Activated naive CD8-positive, alpha-beta T cell treated with anti-CD3 and anti-CD28 coated beads, Interleukin-2, amount 50 U/mL, for 24 hours (primary cell): ENCODE data around the gene TOGARAM1.

Experiments
- ATAC-seq: fragments of 150-1000 bp; cut with Tn5 transposase; one replicate; pipeline ENCODE4 v1.10.0; 2021
- DNase-seq: peaks from one replicate; pipeline ENCODE4 v3.0.0; 2021
- H3K27ac Mint-ChIP-seq: one replicate; pipeline ENCODE4 v1.8.0; 2021; ENCODE audit warnings: mild to moderate bottlenecking, mixed read lengths
- H3K27me3 Mint-ChIP-seq: one replicate; pipeline ENCODE4 v1.8.0; 2021; ENCODE audit warnings: mixed read lengths
- H3K36me3 Mint-ChIP-seq: one replicate; pipeline ENCODE4 v1.8.0; 2021; ENCODE audit warnings: low read depth, mixed read lengths
- H3K4me1 Mint-ChIP-seq: one replicate; pipeline ENCODE4 v1.8.0; 2021; ENCODE audit warnings: mixed read lengths
- H3K4me3 Mint-ChIP-seq: one replicate; pipeline ENCODE4 v1.8.0; 2021; ENCODE audit warnings: mild to moderate bottlenecking, moderate library complexity, mixed read lengths
- H3K9me3 Mint-ChIP-seq: one replicate; pipeline ENCODE4 v1.8.0; 2021; ENCODE audit warnings: mixed read lengths

The TOGARAM1 gene

DNA sequence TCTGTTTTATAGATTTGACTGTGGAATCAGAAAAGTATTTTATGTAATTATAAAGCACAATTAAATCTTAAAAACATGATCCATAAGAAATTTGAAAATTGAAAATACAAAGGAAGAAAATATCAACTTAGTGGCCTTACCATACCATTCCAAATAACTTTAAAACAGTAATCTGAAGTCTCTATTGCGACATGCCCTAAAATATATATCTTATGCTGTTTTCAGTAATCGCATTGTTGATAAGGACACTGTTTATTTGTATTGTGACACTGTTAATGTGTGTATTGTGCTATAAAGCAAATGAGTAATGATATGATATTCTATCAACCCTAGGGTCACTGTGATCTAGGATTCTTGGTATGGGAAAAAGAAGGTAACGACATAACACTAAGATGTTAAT, 7.2 kb upstream of the TOGARAM1 start:
- H3K9me3 Mint-ChIP-seq, result no peaks in the 10 kb centered on the region

GRCh38 chr14:44955528-44955927, 6.5 kb upstream of the TOGARAM1 start:
- DNase-seq, result no peak
- Mint-ChIP-seq H3K4me3 (no peak overlapping the region), H3K27me3 (no peaks in the 10 kb centered on the region), H3K27ac (no peak overlapping the region), H3K9me3 (no peaks in the 10 kb centered on the region), H3K36me3 (peaks cover 14% of the 10 kb centered on the region), H3K4me1 (peaks cover 57% of the 10 kb centered on the region)
- no peak for ATAC-seq

More for the DNA sequence above, 7.2 kb upstream of the TOGARAM1 start:
- H3K36me3 Mint-ChIP-seq, result peaks cover 15% of the 10 kb centered on the region
- H3K27ac Mint-ChIP-seq, result no peak overlapping the region
- no peak overlapping the region for H3K4me3 Mint-ChIP-seq
- peaks cover 51% of the 10 kb centered on the region for H3K4me1 Mint-ChIP-seq
- ATAC-seq, result no peak
- H3K27me3 Mint-ChIP-seq, result no peaks in the 10 kb centered on the region
- DNase-seq, result no peak

DNA sequence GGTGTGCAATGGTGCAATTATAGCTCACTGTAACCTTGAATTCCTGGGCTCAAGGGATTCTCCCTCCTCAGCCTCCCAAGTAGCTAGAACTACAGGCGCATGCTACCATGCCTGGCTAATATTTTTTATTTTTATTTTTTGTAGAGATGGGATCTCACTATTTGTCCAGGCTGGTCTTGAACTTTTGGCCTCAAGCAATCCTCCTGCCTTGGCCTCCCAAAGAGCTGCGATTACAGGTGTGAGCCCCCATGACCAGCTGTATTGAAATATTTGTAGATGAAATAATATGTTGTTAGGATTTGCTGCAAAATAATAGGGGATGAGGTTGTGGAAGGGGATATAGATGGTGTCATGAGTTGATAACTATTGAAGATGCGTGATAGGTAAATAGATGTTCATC, 5.1 kb upstream of the TOGARAM1 start:
- Mint-ChIP-seq H3K4me3 (no peak overlapping the region), H3K27me3 (no peaks in the 10 kb centered on the region), H3K27ac (no peak overlapping the region), H3K9me3 (no peaks in the 10 kb centered on the region), H3K4me1 (peaks cover 52% of the 10 kb centered on the region), H3K36me3 (peaks cover 10% of the 10 kb centered on the region)
- no peak for ATAC-seq
- no peak for DNase-seq

GRCh38 chr14:44959538-44959937, 2.5 kb upstream of the TOGARAM1 start:
- H3K4me3 Mint-ChIP-seq, result no peak overlapping the region
- DNase-seq, result no peak
- no peaks in the 10 kb centered on the region for H3K27me3 Mint-ChIP-seq
- H3K4me1 Mint-ChIP-seq, result peaks cover 60% of the 10 kb centered on the region
- H3K36me3 Mint-ChIP-seq, result peaks cover 16% of the 10 kb centered on the region
- no peak for ATAC-seq
- H3K27ac Mint-ChIP-seq, result no peak overlapping the region
- peaks cover 13% of the 10 kb centered on the region for H3K9me3 Mint-ChIP-seq

DNA sequence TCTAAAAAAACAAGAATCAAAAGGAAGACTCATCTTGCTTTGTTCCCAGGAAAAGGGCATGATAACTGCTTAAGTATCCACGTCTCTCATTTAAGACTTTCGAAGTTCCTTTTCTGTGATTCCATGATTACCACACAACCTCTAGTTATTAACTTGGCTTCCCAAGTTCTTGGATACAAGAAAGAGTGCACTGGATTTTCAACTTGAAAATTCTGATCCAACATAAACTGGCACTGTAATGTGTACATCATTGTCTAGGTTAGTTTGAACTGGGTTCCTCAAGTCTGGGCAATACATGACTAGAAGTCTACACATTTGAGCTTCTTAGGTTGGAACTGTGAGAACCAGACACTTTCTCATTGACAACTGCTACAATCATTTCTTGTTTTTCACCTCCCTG, 1.8 kb upstream of the TOGARAM1 start:
- no peak overlapping the region for H3K27ac Mint-ChIP-seq
- H3K9me3 Mint-ChIP-seq, result peaks cover 19% of the 10 kb centered on the region

GRCh38 chr14:44960646-44961045, 1.3 kb upstream of the TOGARAM1 start:
- peaks cover 24% of the 10 kb centered on the region for H3K36me3 Mint-ChIP-seq
- H3K9me3 Mint-ChIP-seq, result peaks cover 21% of the 10 kb centered on the region
- H3K27me3 Mint-ChIP-seq, result no peaks in the 10 kb centered on the region
- no peak for ATAC-seq
- H3K4me3 Mint-ChIP-seq, result no peak overlapping the region
- peaks cover 65% of the 10 kb centered on the region for H3K4me1 Mint-ChIP-seq
- no peak overlapping the region for H3K27ac Mint-ChIP-seq
- DNase-seq, result no peak

More for the DNA sequence above, 1.8 kb upstream of the TOGARAM1 start:
- DNase-seq (no peak), ATAC-seq (no peak)
- Mint-ChIP-seq H3K4me1 (peaks cover 65% of the 10 kb centered on the region), H3K36me3 (peaks cover 21% of the 10 kb centered on the region), H3K4me3 (no peak overlapping the region), H3K27me3 (no peaks in the 10 kb centered on the region)

DNA sequence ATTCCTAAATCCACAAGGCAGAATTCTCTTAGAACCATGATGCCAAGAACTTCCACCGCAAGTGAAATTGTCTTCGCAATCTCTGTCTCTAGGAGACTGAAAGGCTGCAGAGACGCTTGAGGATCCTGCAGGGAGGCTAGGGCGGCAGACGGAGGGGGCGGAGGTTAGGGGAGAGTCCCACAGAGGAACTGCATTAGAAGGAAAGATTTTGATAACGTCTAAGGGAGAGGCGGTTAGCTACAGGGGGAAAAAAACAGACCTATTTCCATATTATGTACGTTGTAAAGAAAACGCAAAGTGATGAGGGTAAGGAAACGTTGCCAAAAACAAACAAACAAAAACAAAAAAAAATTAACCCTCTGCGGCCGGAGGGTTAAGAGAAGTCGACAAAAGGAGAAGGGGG, 838 bp upstream of the TOGARAM1 start:
- H3K4me1 Mint-ChIP-seq, result peaks cover 62% of the 10 kb centered on the region
- peak; percentile 66 for DNase-seq
- H3K9me3 Mint-ChIP-seq, result peaks cover 22% of the 10 kb centered on the region
- ATAC-seq, result peak; percentile 48
- H3K27me3 Mint-ChIP-seq, result no peaks in the 10 kb centered on the region
- peaks cover 24% of the 10 kb centered on the region for H3K36me3 Mint-ChIP-seq
- H3K4me3 Mint-ChIP-seq, result no peak overlapping the region
- no peak overlapping the region for H3K27ac Mint-ChIP-seq

DNA sequence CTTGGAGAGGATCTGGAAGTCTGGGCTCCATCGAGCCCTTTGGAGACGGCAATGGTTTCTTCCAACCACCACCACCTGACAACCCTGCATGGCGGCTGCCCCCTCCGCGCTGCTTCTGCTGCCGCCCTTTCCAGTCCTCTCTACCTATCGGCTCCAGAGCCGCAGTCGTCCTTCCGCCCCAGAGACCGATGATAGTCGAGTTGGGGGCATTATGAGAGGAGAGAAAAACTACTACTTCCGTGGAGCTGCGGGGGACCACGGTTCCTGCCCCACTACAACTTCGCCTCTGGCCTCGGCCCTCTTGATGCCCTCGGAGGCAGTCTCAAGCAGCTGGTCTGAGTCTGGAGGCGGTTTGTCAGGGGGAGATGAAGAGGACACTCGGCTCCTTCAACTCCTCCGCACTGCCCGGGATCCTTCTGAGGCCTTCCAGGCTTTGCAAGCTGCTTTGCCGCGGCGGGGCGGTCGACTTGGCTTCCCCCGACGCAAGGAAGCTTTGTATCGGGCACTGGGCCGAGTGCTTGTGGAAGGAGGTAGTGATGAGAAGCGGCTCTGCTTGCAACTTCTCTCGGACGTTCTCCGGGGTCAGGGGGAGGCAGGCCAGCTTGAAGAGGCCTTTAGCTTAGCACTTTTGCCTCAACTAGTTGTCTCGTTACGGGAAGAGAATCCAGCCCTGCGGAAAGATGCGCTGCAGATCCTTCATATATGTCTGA, 499 bp downstream of the TOGARAM1 start:
- H3K27me3 Mint-ChIP-seq, result no peaks in the 10 kb centered on the region
- H3K36me3 Mint-ChIP-seq, result peaks cover 32% of the 10 kb centered on the region
- peaks cover 70% of the 10 kb centered on the region for H3K4me1 Mint-ChIP-seq
- ATAC-seq (peak; percentile 21), DNase-seq (no peak)
- peaks cover 29% of the 10 kb centered on the region for H3K9me3 Mint-ChIP-seq
- H3K27ac Mint-ChIP-seq, result no peak overlapping the region
- no peak overlapping the region for H3K4me3 Mint-ChIP-seq

DNA sequence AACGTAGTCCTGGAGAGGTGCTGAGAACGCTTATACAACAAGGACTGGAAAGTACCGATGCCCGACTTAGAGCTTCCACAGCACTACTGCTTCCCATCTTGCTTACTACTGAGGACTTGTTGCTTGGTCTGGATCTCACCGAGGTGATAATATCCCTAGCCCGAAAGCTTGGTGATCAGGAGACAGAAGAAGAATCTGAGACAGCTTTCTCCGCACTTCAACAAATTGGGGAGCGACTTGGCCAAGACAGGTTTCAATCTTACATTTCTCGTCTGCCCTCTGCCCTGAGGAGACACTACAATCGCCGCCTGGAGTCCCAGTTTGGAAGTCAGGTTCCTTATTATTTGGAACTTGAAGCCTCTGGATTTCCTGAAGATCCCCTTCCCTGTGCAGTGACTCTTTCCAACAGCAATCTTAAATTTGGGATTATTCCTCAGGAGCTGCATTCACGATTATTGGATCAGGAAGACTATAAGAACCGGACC, 1.1 kb downstream of the TOGARAM1 start:
- peaks cover 37% of the 10 kb centered on the region for H3K36me3 Mint-ChIP-seq
- H3K4me1 Mint-ChIP-seq, result peaks cover 69% of the 10 kb centered on the region
- ATAC-seq, result no peak
- peaks cover 34% of the 10 kb centered on the region for H3K9me3 Mint-ChIP-seq
- H3K4me3 Mint-ChIP-seq, result no peak overlapping the region
- no peak overlapping the region for H3K27ac Mint-ChIP-seq
- H3K27me3 Mint-ChIP-seq, result no peaks in the 10 kb centered on the region
- no peak for DNase-seq

GRCh38 chr14:44963775-44964380, 1.9 kb downstream of the TOGARAM1 start:
- DNase-seq (no peak), ATAC-seq (no peak)
- Mint-ChIP-seq H3K36me3 (peaks cover 43% of the 10 kb centered on the region), H3K27ac (no peak overlapping the region), H3K27me3 (no peaks in the 10 kb centered on the region), H3K4me1 (peaks cover 68% of the 10 kb centered on the region), H3K4me3 (no peak overlapping the region), H3K9me3 (peaks cover 40% of the 10 kb centered on the region)

DNA sequence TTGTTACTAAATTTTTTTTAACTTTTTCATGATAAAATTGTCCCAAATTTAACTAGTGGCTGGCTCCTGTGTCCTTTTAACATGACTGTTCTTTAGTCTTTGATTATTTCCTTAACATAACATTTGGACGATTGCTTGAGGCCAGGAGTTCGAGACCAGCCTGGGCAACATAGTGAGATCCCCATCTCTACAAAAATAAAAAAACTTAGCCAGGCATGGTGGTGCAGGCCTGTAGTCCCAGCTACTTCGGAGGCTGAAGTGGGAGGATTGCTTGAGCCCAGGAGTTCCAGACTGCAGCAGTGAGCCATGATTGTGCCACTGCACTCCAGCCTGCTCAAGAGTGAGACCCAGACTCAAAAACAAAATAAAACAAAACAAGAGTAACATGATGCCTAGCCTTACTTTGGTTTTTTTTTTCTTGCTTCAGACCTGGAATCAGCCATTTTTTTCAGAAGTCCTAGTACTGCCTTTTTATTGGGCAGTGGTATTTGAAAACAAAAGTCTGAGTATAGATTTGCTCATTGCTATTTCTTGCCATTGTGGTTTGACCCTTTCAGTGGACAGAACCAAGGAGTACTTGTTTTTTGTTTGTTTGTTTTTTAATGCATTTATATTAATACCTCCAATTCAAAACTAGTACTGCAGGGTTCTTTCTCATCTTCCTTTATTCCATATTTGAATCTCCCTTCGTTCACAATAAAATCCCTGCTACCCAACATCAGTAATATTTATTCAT, 4.8 kb downstream of the TOGARAM1 start:
- H3K36me3 Mint-ChIP-seq, result peaks cover 68% of the 10 kb centered on the region
- H3K4me1 Mint-ChIP-seq, result peaks cover 72% of the 10 kb centered on the region
- peaks cover 66% of the 10 kb centered on the region for H3K9me3 Mint-ChIP-seq
- ATAC-seq (no peak), DNase-seq (no peak)
- H3K4me3 Mint-ChIP-seq, result peak overlapping the region; percentile 46
- H3K27ac Mint-ChIP-seq, result no peak overlapping the region
- H3K27me3 Mint-ChIP-seq, result no peaks in the 10 kb centered on the region

DNA sequence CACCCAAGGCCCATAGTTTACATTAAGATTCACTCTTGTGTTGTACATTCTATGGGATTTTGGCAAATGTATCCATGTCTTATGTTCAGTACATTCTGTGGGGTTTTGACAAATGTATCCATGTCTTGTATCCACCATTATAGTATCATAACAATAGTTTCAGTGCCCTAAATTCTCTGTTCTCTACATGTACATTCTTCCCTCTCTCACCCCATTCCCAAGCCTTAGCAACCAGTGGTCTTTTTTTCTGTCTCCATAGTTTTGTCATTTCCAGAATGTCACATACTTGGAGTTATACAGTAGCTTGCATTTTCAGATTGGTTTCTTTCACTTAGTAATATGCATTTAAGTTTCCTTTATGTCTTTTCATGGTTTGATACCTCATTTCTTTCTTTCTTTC, 6.7 kb downstream of the TOGARAM1 start:
- Mint-ChIP-seq H3K36me3 (peaks cover 75% of the 10 kb centered on the region), H3K4me3 (no peak overlapping the region), H3K4me1 (peaks cover 67% of the 10 kb centered on the region), H3K9me3 (peaks cover 72% of the 10 kb centered on the region), H3K27ac (no peak overlapping the region), H3K27me3 (no peaks in the 10 kb centered on the region)
- DNase-seq (no peak), ATAC-seq (no peak)

DNA sequence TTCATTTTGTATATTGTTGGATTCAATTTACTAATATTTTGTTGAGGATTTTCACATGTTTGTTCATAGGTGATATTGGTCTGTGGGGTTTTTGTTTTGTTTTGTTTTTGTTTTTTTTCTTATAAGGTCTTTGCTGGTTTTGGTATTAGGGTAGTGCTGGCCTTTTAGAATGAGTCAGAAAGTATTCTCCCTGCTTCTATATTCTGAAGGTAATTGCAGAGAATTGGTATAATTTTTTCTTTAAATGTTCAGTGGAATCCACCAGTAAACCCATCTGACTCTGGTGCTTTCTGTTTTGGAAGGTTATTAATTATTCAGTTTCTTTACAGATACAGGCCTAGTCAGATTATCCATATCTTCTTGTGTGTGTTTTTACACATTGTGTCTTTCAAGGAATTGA, 8.9 kb downstream of the TOGARAM1 start:
- Mint-ChIP-seq H3K36me3 (peaks cover 64% of the 10 kb centered on the region), H3K4me1 (peaks cover 54% of the 10 kb centered on the region), H3K27me3 (no peaks in the 10 kb centered on the region), H3K9me3 (peaks cover 60% of the 10 kb centered on the region), H3K4me3 (no peak overlapping the region), H3K27ac (no peak overlapping the region)
- DNase-seq (no peak), ATAC-seq (no peak)

DNA sequence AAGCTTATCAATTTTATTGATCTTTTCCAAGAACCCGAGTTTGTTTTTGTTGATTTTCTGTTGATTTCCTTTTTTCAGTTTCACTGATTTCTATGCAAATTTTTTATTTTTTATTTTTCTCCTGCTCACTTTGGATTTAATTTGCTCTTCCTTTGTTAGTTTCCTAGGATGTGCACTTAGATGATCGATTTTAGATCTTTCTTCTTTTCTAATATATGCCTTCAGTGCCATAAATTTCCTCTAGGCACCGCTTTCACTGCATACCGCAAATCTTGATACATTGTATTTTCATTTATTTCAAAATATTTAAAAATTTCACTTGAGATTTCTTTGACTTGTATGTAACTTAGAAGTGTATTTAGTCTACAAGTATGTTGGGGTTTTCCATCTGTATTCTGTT, 9.5 kb downstream of the TOGARAM1 start:
- no peak overlapping the region for H3K4me3 Mint-ChIP-seq
- H3K9me3 Mint-ChIP-seq, result peaks cover 60% of the 10 kb centered on the region
- DNase-seq, result no peak
- H3K27ac Mint-ChIP-seq, result no peak overlapping the region
- ATAC-seq, result no peak
- peaks cover 52% of the 10 kb centered on the region for H3K4me1 Mint-ChIP-seq
- peaks cover 68% of the 10 kb centered on the region for H3K36me3 Mint-ChIP-seq
- no peaks in the 10 kb centered on the region for H3K27me3 Mint-ChIP-seq

- DNase-seq (no peak), ATAC-seq (no peak)
- peaks cover 4% of the 10 kb centered on the region for H3K36me3 Mint-ChIP-seq
- H3K4me1 Mint-ChIP-seq, result peaks cover 24% of the 10 kb centered on the region
- peaks cover under 1% of the 10 kb centered on the region for H3K9me3 Mint-ChIP-seq
- no peak overlapping the region for H3K27ac Mint-ChIP-seq
- no peaks in the 10 kb centered on the region for H3K27me3 Mint-ChIP-seq
- no peak overlapping the region for H3K4me3 Mint-ChIP-seq
Measured at GRCh38 chr14:44979273-44979672, 17.3 kb downstream of the TOGARAM1 start.
